ENCODE results near the gene MDP1.

Gene MDP1

DNA sequence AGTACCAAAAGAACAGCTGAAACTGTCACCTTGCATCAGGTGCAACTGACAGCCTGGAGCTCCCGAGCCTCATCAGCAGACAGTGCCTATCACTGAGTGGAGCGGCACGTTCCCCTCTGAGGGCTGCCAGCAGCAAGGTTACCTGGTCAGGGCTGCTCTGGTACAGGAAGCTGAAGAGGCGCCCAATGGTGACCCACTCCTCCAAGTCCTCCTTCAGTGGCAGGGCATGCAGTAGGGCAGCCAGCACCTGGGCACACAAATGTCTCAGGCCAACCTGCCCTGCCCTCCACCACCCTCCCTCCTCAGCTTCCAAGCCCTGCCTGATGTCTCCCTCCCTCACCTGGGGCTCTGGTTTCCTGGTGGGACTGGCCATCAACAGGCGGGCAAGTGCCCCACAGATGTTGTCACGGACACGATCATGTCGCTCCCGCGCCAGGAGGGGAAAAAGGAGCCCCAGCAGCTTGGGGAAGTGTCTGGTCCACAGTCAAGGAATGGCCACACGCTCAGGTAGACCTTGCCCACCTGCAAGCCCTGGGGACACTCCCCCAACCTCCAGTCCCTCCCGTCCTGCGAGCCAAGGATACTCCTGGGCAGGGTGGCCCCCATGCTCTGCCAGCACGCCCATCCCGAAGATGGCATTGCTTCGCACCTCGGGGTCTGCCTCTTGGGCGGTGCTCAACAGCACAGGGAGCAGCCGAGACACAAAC, 34.3 kb downstream of the MDP1 start:
- no peak for DNase-seq (ENCODE audit: low read depth in 2 of 2)

DNA sequence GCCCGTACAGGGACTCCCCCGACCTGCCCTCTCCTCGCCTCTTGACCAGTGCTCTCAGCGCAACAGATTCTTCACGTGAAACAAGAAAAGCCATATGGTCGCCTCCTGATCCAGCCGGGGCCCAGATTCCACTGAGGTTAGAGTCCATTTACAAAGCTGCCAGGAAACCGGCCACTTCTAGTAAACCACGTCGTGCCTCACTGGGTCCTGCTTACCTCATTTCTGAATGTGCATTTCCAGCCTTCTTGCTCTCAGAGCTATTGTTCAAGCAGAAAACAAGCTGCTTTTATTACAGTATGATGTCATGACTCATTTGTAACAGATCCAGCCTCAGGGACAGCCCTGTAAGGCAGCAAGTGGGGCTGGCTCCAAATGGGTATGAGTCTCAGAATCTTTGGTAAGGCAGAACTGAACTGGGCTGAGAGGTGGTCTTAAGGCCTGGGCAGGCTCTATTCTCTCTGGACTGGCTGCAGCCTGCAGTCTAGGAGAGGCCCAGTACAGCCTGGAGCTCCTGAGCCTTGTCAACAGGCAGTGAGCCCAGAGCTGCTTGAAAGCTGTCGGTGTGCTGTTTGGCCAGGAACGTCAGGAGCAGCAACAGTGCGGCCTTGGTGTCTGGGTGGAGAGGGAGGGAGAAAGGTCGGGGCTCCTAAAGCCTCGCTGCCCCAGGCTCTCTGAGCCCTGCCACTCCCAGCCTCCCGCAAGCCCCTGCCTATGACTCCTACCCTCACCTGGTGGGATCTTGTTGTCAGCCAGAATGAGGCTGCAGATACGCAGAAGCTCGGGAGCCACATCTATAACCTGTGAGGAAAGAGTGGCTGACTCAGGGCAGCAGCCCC, 35.7 kb downstream of the MDP1 start:
- no peak for DNase-seq (ENCODE audit: low read depth in 2 of 2)

DNA sequence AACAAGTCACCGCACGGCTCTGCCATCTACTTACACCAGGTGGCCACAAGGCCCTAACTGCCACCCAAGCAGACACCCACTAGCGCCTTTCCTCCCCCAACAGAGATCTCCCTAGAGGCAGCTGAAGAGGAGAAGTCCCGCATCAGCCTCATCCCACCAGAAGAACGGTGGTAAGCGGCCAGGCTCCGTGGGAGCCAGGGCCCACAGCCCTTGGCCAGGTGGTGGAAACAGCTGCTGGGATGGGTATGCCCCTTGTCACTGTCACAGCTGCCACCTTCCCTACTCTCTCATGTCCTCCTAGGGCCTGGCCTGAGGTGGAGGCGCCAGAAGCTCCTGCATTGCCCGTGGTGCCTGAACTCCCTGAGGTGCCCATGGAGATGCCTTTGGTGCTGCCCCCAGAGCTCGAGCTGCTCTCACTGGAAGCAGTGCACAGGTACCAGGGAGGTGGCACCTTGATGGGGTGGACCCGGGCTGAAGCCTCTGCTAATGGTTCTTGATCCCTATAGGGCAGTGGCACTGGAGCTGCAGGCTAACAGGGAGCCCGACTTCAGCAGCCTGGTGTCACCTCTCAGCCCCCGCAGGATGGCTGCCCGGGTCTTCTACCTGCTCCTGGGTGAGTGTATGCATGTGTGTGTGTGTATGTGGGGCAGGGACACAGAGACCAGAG, 36.4 kb downstream of the MDP1 start:
- DNase-seq (ENCODE audit: low read depth in 2 of 2) = no peak

DNA sequence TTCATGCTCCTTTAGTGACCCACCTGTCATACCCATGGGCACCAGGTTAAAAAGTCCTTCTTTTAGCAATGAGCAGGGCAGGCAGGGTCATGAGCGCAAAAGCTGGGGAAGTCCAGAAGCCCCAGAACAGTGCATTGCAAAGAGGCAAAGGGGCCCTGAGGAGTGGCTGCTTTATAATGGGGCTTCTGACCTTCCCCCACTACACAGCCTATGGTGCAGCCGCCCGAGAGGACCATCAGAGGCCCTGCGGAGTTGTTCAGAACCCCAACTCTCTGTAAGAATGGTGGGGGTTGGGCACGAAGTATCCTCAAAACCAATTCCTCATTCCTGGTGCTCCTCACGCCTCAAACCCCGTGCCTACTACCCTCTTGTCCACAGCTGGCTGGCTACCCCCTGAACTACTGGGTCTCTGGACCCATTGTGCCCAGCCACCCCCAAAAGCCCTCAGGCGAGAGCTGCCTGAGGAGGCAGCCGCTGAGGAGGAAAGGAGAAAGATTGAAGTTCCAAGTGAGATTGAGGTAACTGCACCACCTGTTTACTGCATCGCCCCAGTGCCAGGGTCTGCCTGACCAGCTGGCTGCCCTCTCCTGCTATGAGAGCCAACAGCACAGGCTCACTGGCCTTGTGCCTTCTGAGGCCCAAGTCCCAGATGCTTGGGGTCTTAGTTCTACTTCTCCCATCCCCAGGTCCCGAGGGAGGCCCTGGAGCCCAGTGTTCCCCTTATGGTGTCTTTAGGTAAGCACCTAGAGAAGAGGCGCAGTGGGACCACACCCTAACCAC, 37.3 kb downstream of the MDP1 start:
- DNase-seq (ENCODE audit: low read depth in 2 of 2) = no peak

DNA sequence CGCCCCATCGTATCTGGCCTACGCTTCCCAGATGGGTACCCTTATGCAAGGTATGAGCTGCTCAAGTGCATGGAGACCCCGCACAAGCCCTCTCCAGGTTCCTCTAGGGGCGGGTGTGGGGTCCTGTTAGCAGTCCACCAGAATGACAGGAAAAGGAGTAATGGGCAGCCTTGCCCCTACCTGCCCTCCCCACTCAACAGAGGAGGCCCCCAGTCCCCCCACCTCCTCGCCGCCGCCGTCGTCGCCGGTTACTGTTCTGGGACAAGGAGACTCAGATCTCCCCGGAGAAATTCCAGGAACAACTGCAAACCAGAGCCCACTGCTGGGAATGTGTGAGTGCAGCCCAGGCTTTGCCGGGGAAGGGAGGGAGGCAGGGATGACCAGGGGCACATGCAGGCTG, 38.0 kb downstream of the MDP1 start:
- no peak for DNase-seq (ENCODE audit: low read depth in 2 of 2)

DNA sequence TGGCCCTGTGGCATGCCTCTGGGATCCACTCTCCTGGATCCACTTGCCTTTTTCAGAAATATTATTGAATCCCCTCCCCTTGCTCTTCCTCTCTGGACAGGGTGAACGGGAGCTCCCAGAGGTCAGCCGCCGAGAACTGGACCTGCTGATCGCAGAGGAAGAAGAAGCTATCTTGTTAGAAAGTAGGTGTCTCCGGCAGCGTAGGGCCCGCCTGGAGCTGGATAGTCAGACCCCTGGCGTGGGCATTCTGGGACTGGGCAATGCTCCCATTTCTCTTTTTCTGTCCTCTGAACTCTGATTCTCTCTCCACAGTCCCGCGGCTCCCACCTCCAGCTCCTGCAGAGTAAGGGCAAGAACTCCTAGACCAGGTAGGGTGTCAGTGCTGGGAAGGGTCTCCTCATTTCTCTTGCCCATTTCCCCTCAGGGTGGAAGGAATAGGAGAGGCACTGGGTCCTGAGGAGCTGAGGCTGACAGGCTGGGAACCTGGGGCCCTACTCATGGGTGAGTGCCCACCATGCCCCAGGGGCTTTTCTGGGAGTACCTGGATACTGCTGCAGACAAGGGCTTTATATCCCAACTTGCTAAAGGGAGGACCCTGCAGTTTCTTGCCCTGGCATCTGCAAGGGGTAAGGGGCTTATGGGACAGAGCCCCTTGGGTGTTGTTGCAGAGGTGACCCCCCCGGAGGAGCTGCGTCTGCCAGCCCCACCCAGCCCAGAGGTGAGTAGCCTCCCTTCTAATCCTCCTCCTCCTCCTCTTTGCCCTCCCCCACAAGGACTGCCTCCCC, 38.6 kb downstream of the MDP1 start:
- DNase-seq (ENCODE audit: low read depth in 2 of 2) = no peak

DNA sequence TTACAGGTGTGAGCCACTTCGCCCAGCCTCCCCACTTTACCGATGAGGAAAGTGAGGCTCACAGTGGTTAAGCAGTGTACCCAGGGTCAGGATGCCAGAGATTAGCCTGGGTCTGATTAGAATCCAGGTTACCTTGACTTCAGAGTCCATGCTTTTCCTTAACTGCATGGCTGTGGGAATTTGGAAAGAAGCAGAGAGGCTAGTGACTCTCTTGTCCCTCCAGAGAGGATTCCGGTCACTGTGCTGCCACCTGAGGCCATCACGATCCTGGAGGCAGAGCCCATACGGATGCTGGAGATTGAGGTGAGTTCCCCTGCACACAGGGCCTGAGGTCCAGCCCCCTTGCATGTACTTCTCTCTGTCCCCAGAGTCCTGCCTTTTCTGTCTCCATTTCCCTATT, 39.3 kb downstream of the MDP1 start:
- no peak for DNase-seq (ENCODE audit: low read depth in 2 of 2)

DNA sequence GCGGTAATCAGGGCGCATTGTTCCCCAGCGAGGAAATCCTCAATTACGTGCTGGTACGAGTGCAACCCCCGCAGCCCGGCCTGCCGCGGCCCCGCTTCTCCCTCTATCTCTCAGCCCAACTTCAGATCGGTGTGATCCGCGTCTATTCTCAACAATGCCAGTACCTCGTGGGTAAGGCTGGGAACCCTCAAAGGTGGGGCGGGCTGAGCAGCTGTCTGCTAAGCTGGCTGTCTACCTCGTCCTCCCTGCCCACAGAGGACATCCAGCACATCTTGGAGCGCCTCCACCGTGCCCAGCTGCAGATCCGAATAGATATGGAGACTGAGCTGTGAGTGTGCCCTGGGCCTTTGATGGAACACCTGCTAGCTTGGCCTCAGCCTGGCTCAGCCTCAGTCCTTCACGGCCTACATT, 43.0 kb downstream of the MDP1 start:
- no peak for DNase-seq (ENCODE audit: low read depth in 2 of 2)

DNA sequence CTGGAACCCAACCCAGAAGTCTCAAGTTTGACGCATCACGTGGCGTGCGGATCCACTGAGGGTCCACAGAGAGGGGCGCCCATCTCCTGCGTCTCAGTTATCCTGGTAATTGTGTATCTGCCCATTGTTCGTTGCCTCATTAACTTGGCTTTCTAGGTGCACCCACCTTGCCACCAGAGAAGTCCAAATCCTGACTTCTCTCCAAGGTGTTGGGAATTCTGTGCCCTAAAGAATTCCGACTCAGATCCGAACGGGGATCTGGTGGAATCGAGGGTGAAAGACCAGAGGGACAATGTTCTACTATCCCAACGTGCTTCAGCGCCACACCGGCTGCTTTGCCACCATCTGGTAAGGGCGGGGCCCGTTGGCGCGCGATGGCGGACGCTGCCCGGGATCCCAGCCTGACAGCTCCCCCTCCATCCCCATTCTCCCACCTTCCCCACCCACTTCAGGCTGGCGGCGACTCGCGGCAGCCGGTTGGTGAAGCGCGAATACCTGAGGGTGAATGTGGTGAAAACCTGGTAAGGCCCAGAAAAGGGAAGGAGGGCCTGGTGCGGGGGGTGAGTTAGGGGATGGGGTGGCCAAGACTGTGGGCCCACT, 43.5 kb downstream of the MDP1 start:
- no peak for DNase-seq (ENCODE audit: low read depth in 2 of 2)

DNA sequence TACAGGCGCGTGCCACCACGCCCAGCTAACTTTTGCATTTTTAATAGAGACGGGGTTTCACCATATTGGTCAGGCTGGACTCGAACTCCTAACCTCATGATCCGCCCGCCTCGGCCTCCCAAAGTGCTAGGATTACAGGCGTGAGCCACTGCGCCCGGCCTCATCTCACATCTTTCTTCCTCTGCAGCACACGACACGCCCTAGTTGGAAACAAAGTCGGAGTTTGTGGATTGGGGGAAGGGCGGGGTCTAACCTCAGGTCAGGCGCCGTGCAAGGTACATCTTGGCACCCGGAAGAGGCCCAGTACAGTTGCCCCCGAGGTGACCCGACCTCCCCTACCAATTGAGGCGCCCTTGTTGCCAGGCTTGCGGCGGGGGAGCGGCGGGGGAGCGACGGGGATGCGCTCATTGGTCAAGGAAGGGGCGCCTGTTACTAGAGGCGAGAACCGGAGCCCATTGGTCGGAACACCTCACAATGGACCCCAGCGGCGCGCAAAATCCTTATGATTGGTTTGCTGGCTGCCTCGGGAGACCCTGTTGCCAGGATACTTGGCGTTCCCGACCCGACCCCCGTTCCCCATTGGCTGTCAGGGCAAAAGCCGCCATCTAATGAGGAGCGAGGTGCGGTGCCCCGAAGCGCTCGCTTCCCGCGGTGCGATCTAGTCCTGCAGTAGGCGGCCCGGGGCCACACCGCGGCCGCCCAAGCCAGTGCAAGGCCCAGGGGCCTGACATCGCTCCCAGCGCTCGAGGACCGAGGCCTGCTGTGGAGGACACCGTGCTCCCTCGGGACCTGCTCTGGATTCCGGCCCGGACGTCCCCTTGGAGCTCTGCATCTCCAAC, 44.2 kb downstream of the MDP1 start, which contains the start of gene REC8:
Gene REC8, plus strand, starts transcription at position 659 of the 839 bp plus-strand sequence. CDS start 473 bp downstream, outside the sequence.
- peak; percentile 42 to 44 for DNase-seq (ENCODE audit: low read depth in 2 of 2)

DNA sequence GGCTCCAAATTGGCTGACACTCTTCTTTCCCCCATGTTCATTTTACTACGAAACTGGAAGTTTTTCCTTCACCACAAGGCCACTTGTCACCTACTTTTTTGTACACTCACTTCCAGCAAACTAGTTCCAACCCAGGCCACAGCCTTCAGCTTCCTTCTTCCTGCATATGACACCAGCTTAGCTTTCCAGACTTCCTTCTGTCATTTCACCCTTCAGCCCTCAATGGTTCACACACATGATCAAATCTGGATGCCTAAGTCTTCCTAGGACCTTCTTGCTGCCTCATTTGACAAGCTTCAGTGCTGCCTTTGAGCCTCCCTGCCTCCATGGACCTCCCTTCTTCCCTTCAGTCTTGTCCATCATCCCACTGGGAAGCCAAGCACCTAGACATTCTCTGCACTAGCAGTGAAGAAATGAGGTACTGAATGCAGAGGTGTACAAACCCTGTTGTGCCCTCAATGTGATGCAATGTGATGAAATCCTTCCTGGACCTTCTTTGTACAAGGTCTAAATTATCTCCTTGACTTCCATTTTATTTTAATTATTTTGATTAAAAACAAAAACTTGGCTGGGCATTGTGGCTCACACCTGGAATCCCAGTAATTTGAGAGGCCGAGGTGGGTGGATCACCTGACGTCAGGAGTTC, 48.3 kb downstream of the MDP1 start:
- DNase-seq (ENCODE audit: low read depth in 2 of 2) = no peak

DNA sequence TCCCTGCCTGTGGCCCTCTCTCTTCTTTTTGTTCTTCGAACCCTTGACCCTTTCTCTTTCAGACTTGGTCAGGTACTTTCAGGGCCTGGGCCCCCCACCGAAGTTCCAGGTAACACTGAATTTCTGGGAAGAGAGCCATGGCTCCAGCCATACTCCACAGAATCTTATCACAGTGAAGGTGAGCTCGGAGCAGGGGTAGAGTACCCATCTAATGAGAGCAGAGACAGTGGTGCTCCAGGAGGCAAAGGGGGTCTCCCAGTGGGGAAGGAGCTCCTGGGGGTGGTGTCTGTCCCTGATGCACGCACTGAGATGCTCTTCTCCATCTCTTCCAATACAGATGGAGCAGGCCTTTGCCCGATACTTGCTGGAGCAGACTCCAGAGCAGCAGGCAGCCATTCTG, 50.1 kb downstream of the MDP1 start:
- DNase-seq (ENCODE audit: low read depth in 2 of 2) = no peak

DNA sequence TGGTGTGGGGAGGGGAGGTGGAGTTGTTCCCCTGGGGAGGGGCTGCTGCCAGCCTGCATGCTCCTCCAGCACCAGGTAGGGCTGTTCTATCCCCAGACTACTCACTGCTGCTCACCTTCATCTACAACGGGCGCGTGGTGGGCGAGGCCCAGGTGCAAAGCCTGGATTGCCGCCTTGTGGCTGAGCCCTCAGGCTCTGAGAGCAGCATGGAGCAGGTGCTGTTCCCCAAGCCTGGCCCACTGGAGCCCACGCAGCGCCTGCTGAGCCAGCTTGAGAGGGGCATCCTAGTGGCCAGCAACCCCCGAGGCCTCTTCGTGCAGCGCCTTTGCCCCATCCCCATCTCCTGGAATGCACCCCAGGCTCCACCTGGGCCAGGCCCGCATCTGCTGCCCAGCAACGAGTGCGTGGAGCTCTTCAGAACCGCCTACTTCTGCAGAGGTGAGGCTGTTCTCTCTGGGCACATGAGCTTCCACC, 51.3 kb downstream of the MDP1 start:
- DNase-seq (ENCODE audit: low read depth in 2 of 2) = no peak

Measured in activated CD8-positive, alpha-beta memory T cell treated with anti-CD3 and anti-CD28 coated beads for 4 hours (primary cell).